GM12875 (cell line): ENCODE results near the gene COX10.

Source experiments
- H3K4me3 ChIP-seq: one replicate; pipeline ENCODE4 v1.5.1; 2011; ENCODE audit warnings: low read depth, low read length, control low read depth
- TF ChIP-seq, protein P1 (sequence below): IDR thresholded peaks from 2 replicates; pipeline ENCODE4 v1.5.1; 2011; ENCODE audit warnings: low read depth, mild to moderate bottlenecking, control low read depth, inconsistent platforms, low read length, moderate library complexity, borderline replicate concordance; ENCODE audit not compliant: insufficient read depth

The COX10 gene

DNA sequence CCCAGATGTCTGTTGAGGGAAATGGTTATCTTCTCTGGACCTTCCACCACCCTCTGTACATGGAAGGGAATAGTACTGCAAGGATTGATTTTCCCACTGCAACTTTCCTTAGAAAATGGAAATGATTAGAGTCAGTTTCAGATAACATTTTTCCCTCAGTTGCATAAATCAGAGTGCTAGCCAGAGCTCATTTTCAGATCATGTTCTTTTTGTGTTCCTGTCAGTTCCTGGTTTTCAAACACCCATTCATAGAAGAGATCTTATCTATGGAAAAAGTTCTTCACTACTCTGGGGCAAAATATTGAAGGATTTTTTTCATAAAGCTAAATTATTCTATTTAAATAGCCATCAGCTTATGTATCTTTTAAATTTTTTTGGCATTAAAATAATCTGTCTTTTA, 11.7 kb upstream of the COX10 start:
- no peak overlapping the region for H3K4me3 ChIP-seq
- TF ChIP-seq, protein P1, sequence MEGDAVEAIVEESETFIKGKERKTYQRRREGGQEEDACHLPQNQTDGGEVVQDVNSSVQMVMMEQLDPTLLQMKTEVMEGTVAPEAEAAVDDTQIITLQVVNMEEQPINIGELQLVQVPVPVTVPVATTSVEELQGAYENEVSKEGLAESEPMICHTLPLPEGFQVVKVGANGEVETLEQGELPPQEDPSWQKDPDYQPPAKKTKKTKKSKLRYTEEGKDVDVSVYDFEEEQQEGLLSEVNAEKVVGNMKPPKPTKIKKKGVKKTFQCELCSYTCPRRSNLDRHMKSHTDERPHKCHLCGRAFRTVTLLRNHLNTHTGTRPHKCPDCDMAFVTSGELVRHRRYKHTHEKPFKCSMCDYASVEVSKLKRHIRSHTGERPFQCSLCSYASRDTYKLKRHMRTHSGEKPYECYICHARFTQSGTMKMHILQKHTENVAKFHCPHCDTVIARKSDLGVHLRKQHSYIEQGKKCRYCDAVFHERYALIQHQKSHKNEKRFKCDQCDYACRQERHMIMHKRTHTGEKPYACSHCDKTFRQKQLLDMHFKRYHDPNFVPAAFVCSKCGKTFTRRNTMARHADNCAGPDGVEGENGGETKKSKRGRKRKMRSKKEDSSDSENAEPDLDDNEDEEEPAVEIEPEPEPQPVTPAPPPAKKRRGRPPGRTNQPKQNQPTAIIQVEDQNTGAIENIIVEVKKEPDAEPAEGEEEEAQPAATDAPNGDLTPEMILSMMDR, result no peak

DNA sequence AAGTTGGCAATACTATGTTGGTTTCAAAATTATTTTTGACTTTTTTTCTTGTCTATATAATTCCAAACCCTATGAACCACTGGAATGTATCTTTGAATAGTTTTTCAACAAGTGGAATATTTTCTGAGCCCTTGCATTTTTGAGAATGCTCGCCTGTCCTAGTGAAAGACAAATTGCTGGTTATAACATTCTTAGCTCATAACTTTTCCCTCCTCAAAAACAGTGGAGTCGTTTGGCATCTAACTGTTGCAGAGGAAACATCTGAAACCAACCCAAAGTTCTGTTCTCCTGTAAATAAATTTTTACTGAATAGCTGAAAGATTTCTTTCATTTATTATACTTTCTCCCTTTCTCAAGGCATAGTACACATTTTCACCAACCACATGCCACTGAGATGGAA, 11.3 kb upstream of the COX10 start:
- TF ChIP-seq, protein P1, result no peak
- H3K4me3 ChIP-seq, result no peak overlapping the region

DNA sequence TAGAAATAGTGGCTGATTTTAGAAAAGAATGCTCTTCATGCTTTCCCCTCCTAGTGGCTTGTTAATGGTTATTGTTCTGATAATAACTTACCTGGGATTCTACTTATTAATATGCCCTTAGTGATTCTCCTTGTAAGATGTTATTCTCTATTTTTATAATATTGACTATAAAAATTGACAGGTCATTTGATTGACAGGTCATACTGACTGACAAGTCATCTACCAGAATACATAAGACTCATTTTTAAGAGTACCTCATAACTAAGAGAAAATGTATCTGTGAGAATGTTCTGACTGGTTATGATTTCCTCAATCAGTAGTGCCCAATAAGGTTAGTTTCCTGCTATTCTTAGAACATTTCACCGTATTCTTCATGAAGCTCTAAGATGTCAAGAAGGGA, 8.6 kb upstream of the COX10 start:
- TF ChIP-seq, protein P1, result no peak
- H3K4me3 ChIP-seq, result no peak overlapping the region

DNA sequence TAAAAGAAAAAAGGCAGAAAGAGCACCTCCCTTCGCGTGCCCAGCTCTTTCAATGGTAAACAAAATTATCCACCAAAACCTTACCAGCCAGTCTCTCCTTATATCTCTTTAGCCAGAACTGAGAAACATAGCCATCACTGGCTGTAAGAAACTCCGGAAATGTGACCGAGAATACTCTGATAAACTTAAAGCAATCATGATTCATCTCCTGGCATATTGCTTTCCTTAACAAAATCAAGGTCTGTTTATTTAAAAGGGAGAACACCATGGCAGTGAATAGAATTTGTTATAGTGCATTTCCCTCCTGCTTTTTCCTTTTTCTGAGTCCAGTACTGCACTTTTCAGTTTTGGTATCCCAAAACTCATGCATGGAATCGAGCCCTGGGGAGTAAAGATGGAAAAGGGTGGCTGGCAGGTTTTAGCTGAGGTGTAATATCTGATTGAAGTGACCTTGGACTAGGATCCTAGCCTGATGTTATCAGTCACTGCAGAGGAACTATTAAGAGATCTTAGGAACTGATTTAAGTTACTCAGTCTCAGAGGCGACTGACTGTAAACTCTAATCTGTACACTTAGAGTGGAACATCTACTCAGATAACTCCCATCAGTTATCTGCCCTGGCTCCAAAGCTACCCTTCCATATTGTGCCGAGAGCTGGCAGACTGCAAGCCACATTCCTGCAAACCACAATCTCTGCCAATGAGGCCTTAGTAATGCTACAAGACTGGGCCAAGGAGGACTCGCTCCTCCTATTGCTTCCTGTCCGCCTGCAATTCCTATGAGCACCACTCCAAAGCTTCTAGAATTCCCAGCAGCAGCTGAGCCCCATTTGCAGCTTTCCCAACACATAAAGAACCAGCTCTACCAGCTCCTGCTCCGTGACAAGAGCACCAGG, 7.4 kb upstream of the COX10 start:
- TF ChIP-seq, protein P1, result no peak
- H3K4me3 ChIP-seq, result no peak overlapping the region

DNA sequence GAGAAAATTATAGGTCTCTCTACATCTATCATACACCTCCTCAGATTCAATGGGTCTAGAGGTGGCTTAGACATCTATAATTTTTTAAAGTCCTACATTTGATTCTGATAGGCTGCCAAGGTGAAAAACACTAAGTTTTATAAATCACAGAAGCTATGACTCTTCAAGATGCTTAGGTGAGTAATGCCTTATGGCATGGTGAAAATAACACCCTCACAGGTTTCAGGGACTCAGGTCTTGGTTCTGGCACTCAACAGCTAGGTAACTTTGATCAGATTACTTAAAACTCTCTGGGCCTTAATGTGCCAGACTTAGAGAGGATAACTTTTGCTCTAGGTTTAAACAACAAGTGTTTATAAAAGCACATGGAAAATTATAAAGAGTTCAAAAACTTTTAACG, 2.0 kb upstream of the COX10 start:
- TF ChIP-seq, protein P1, result no peak
- H3K4me3 ChIP-seq, result no peak overlapping the region

DNA sequence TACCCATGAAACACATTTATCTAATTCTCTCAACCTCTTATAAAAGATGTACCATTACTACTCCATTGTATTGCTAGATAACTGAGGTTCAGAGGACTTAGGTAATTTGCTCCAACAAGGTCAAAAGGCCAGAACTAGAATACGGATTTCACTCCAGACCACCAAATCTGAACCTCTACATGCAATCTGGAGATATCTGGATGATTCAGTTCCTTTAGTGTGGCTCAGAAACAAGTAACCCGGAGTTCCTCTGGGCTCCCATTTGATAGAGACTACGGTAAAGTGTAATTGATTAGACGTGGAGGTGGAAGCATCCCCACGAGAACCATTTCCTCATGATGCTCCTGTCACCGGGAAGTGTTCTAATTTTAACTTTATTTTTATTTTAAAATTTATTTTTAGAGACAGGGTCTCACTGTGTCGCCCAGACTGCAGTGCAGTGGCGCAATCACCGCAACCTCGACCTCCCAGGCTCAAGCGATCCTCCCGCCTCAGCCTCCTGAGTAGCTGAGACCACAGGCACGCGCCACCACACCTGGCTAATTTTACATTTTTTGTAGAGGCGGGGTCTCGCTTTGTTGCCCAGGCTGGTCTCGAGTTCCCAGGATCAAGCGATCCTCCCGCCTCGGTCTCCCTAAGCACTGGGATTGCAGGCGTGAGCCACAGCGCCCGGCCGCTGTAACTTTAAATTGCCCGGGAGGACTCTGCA, 608 bp upstream of the COX10 start:
- H3K4me3 ChIP-seq, result peak overlapping the region; percentile 81
- TF ChIP-seq, protein P1, result no peak
